Raji (cell line): ENCODE data around the gene NDUFA6.

ENCODE experiments used
- POLR2A ChIP-seq: IDR thresholded peaks from 2 replicates; pipeline ENCODE4 v1.6.1; 2011; ENCODE audit warnings: low read depth, low read length, control low read depth; ENCODE audit not compliant: insufficient read depth

Gene NDUFA6

DNA sequence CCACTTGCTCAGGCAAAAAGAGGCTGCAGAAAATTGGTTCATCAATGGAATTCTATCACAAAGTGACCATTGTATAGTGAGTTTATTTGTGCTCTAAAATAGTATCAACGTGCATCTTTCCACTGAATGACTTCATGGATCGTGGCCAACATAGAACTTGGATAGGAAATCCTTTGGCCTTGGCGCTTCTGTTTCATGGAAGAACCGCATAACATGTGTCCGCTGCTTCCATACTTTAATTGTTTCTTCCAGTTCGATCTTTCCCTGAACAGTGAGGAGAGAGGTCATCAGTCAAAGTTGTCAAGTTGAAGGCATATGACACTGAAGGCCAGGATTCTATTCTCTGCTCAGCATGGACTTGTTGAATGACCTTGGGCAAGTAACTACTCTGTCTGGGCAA is 4.5 kb downstream of the NDUFA6 start:
- no peak for TF ChIP-seq POLR2A

DNA sequence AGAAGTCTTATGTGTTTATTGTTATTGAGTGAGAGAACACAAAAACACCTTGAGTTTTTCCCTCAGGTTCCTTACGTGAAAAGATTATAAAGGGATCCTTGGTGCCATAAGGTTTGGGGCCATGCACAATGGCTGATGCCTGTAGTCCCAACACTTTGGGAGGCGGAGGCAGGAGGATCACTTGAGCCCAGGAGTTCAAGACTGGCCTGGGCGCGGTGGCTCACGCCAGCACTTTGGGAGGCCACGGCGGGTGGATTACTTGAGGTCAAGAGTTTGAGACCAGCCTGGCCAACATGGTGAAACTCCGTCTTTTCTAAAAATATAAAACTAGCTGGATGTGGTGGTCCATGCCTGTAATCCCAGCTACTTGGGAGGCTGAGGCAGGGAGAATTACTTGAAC is 5.7 kb downstream of the NDUFA6 start:
- no peak for TF ChIP-seq POLR2A

DNA sequence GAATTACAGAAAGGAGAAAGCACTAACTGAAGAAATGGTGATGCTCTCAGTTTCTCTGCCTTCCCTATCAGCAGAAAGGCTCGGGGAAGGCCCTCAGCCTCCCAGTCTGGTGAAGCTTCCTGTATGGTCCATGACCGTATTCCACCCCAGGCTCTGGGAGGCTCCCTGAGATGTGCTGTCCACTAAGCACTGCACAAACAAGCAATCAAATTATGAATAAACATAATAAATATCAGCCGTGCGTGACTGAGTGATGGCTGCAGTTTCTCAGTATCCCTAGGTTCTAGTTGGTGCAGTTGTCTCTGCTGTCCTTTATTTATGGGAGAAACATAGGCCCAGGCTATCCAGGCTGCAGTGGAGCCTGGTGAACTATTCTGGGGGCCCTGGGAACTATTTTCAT is 7.5 kb downstream of the NDUFA6 start:
- no peak for TF ChIP-seq POLR2A

DNA sequence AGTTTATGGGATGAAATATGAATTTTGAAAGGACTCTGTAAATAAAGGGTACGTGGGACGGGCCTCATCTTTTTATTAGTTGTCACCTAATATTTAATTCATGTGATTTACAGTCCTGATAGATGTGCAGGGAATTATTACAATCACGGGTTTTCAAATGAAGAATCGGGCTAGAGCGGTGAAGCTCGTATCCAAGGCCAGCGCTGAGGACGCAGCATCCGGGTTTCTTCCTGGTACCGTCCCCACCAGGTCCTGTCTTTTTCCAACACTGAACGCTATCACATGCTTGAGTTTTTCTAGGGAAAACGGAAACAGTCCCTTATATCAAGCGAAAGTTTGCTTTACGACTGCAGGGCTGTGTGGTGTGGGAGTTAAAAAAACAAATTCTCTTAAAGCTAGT is 10.3 kb downstream of the NDUFA6 start:
- no peak for TF ChIP-seq POLR2A

DNA sequence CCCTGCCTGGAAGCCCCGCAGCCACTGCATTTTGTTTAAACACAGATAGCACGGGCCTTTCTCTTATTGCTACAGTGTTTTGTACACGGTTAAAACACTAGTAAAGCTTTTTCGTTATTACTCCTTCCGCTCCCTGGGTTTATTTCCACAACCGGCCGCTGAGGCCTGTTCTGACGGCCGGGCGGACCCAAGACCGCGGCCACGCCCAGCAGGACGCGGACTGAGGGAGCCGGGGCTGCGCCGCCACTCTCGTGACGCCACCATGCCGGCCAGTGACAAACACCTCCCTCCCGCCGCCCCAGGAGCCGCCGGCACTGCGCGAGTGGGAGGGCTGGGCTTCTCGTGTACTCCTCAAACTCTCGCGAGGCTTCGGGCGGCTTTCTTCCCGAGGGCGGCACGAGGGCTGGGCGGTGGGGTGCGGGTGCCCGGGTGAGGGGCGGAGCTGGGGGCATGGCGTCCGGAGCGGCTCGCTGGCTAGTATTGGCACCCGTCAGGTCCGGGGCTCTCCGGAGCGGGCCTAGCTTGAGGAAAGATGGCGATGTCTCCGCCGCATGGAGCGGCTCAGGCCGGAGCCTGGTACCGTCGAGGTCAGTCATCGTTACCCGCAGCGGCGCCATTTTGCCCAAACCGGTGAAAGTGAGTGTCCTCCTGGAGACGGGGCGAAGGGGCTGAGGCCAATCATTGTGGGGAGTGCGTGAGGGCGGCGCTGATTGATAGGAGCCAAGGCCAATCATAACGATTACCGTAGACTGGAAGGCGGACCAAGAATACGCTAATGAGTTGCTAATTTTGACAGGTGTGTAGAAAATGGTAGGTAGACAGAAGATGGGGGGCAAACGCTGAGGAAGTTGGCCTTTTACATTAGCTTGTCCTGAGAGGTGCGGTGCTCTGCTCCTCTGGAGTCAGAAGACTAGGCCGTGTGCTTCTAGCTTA is 11.0 kb downstream of the NDUFA6 start, which contains the start of gene SMDT1:
SMDT1 (plus strand) TSS at position 382 of the 933 bp plus-strand sequence; CDS start at position 451, 69 bp downstream.
- TF ChIP-seq POLR2A: peak; percentile 83

DNA sequence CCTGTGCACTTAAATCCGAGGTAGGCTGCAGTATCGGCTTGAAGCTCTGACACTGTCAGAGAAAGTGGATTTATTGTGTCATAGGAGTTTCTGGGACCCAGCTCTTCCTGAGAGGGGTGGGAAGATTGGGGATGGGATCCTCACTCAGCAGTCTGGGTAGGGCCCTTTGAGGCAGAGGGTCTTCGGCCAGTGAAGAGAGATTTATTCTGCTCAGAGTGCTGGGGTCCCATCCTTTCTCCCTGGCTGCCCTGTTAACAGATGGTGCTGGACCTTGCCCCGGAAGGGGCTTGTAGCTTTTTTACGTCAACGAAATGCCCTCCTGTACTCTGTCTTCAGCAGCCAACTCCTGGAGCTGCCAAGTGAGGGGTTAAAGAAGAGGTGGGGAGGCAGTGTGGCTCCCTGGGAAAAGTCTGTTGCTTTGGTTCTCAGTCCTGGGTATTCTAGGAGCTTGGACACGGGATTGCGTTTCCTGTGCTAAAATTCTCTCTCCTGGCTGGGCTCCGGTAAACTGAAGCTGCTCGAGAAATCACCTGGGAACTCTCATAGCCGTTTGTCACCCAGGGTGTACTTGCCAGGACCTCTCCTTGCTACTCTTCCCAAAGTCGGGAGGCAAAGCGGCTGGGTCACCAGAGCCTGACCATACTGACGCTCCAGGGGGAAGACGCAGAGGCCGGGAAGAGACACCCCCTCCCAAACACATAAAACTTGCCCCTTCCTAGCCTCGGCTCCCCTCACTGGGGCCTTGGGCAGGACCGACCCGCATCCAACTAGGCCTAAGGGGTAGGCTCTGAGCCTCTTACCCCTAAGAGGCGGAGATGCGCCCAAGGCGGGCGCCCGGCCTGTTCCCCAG is 11.9 kb downstream of the NDUFA6 start:
- no peak for TF ChIP-seq POLR2A

DNA sequence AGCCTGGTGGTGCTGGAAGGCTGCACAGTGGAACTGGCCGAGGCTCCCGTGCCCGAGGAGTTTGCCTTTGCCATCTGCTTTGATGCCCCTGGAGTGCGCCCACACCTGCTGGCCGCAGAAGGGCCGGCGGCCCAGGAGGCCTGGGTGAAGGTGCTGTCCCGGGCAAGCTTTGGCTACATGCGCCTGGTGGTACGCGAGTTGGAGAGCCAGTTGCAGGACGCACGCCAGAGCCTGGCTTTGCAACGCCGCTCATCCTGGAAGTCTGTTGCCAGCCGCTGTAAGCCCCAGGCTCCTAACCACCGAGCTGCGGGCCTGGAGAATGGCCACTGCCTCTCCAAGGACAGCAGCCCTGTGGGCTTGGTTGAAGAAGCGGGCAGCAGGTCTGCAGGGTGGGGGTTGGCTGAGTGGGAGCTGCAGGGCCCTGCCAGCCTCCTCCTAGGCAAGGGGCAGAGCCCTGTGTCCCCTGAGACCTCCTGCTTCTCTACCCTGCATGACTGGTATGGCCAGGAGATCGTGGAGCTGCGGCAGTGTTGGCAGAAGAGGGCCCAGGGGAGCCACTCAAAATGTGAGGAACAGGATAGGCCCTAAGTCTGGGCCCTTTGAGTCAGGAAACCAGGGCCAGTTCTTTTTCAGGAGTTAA is 13.0 kb downstream of the NDUFA6 start:
- no peak for TF ChIP-seq POLR2A

DNA sequence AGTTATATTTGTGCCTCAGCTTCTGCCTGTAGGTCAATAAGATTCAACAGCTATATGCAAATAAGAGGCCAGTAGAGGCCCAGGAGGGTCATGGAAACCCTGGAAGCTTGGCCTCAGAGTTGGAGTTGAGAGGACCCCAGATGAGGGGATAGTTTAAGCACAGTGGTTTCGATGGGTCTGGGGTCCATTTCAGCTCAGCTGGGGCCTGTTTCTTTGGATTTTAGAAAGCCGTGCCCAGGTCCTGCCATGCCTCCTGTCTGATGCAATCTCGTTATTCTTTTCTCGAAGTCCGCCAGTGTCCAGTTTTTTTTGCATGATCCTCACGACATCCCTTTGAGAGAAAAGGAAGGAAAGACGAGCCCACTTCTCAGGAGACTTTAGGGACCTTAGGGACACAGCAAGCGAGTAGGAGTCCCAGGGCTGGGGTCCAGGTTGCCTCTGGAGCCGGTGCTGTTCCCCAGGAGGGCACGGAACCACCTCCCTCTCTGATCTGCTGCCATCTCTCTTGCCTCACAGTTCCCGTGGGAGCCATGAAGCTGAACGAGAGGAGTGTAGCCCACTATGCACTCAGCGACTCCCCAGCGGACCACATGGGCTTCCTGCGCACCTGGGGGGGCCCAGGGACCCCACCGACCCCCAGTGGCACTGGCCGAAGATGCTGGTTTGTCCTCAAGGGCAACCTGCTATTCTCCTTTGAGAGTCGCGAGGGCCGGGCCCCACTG is 13.6 kb downstream of the NDUFA6 start:
- no peak for TF ChIP-seq POLR2A

DNA sequence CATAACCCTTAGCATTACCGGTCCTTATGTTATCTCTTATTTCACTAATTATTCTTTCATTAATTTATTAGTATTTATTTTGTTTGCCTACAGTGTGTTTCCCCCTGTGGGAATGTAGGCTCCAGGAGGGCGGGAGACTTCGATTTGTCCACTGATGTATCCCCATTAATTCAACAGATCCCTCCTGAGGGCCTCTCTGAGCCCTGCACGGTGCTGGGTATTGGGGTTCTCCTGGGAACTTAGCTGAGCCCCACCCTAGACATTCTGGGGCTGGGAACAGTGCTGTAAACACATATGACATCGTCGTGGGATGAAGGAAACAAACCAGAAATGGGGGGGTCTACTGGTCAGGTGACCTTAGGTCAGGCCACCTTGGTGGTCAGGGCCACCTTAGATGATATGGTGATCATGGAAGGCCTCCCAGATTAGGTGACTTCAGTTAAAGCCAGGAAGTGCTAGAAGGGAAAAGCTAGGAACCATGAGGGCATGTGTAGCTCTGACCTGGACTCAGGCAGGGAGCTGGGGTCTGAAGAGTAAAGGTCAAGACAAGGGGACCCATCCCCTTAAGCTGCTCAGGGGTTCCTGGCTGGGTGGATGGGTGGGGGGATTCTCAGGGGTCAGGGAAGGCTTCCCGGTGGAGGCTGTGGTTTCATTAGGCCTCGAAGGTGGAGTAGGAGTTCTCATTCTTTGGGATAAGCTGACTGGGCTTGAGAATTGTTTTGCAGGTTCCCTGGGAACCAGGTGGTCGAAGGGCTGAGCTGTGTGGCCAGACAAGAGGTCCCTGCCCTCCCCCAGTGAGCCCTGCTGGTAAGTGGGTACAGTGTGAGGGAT is 15.5 kb downstream of the NDUFA6 start:
- TF ChIP-seq POLR2A: no peak

DNA sequence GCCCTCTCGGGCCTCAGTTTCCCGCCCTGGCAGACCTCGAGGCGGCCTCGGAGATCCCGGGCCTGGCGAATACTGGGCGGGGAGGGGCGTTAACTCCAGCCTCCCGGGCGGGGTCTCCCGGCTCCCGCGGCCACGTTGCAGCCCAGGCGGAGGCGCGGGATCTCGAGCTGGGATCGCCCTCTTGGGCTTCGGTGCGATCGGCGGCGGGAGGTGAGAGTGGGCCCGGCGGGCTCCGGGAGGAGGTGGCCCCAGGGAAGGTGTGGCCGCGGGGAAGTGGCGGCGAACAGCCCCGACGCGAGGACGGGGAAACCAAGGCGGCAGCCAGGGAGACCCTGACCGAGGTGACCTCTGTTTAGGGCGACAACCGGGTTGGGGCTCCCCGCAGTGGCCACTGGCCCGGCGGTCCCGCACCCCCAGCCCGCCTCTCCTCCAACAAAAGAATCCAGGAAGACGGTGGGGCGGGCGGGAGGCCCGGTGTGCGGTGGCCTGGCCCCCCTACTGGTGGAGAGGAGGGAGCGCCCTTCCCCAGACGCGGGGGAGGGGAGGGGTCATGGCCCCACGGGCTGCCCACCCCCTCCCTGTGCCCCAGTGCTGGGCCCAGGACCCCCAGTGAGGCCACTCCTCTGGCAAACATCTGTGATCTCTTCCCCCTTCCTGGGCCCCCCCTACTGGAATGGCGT is 16.3 kb downstream of the NDUFA6 start, which contains the start of gene PHETA2:
PHETA2 (plus strand) TSS at position 117 of the 680 bp plus-strand sequence. CDS start 3,046 bp downstream, outside the sequence.
- no peak for TF ChIP-seq POLR2A

DNA sequence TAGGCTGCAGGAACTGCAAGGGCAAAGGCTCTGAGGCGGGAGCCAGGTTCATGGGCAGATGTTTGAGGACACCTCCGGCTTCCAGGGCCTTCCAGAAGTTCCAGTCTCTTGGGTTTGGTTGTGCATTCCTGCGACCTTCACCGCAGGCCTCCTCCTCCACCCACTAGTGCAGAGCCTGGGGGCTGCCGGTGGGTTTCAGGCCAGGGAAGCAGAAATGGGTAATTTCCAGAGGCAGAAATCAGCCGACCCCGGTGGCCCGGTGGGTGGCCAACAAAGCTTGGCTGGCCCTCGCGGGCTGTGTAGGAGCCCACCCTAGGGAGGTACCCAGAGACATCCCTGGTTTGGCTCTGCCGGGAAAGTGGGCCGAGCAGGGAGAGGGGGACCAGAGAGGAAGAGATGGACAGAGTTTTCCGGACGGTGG is 16.9 kb downstream of the NDUFA6 start:
- TF ChIP-seq POLR2A: no peak

DNA sequence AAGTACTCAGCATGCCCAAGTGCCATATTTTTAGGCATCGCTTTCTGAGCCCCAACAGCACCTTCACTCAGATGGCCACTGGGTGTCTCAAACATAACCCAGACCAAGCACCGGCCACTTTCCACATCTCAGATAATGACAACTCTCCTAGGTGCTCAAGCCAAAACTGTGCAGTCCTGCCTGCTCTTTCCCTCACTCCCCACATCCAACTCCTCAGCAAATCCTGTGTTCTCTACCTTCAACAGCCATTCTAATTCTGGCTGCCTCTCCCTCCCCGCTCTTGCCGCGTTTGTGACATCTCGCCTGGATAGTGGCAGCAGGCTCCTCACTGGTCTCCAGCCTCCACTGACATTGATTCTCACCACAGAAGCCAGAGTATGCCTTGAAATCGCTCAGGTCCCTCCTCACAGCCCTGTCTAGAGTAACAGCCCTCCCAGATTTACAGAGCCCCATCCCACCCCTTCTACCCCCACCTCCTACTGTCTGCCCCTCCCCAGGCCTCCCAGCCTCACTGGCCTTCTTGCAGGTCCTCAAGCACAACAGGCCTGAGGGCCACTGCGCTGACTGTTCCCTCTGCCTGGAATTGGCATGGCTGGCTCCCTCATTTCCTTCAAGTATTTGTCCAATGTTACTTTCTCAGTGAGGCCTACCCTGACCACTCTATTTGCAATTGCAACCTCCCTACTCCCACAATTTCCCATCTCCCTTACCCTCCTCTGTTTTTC is 17.8 kb downstream of the NDUFA6 start:
- TF ChIP-seq POLR2A: no peak

DNA sequence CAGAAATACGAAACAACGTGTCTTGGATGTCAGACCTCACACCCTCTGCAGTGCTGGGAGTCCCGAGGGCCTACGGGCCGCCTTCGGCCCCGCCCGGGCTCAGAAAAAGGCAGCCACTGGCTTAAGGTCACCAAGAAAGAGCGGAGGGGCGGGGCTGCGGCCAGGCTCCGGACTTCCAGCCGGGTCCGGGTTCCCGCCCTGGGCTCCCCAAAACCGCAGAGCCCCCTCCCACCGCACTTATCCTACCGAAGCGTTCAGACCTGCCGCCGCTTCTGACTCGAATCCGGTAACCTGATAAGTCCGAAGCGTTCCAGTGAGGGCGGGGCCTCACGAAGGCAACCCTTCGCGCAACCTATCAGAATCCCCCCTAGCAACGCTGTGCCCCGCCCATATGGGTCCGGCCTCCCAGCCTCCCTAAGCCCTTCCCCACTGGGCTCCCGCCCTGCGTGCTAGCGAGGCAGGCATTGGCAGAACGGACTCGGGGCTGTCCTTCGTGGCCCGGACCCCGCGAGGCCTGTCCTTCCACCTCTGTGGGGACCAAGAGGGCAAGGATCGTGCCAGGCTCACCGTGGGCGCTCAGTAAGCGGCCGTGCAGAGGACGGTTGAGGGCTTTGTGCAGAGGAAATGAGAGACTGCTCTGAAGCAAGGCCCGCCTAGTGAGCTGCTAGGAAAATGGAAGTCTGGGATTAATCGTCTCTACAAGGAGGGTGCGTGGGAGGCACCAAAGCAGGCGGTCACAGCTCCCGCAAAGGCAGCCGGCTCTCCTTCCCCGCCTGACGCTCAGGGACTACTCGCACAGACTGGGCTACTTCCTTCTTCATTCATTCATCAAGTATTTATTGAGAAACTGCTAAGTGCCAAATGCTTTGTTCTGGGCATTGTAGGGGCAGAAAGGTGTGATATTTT is 19.8 kb downstream of the NDUFA6 start, which contains the start of gene NAGA:
NAGA (minus strand) TSS at position 296 of the 906 bp plus-strand sequence. CDS start 515 bp downstream, outside the sequence.
- TF ChIP-seq POLR2A: peak; percentile 81
